H4 (cell line): Measurements from ENCODE around the gene CAV1. TPM values are rescaled to one million over a fixed set of nuclear protein-coding genes. Genes with fewer than 3 reads are reported as not detected.

ENCODE experiments used
- DNase-seq: peaks from one replicate; pipeline ENCODE4 v3.0.0-alpha.2; 2015; ENCODE audit warnings: low spot score
- total RNA-seq: library from RNA; depleted of rRNA; stranded (reverse); fragments of >200 nt; shearing (Covaris generic); gene quantifications from 2 replicates; pipeline ENCODE4 v1.2.3, GENCODE V29; 2014

The CAV1 gene
- total RNA-seq, 1 experiment from 2014 or later = 218 TPM

- no peak for DNase-seq
These were observed 5.4 kb downstream of the CAV1 start for GRCh38 chr7:116530107-116530820.

GRCh38 chr7:116532102-116532688, 7.4 kb downstream of the CAV1 start:
- DNase-seq = no peak

- DNase-seq = no peak
These were observed 10.0 kb downstream of the CAV1 start for GRCh38 chr7:116534790-116535189.

GRCh38 chr7:116535416-116535815, 10.6 kb downstream of the CAV1 start:
- no peak for DNase-seq

- no peak for DNase-seq
These were observed 13.3 kb downstream of the CAV1 start for GRCh38 chr7:116538138-116538537.

GRCh38 chr7:116539879-116540278, 15.0 kb downstream of the CAV1 start:
- no peak for DNase-seq

- DNase-seq = no peak
These were observed 15.9 kb downstream of the CAV1 start for GRCh38 chr7:116540743-116541142.

- DNase-seq = no peak
These were observed 17.1 kb downstream of the CAV1 start for GRCh38 chr7:116541951-116542350.

GRCh38 chr7:116542618-116543017, 17.8 kb downstream of the CAV1 start:
- DNase-seq = no peak

- DNase-seq = peak; percentile 59
These were observed 18.8 kb downstream of the CAV1 start for GRCh38 chr7:116543664-116544063.

GRCh38 chr7:116544487-116544886, 19.7 kb downstream of the CAV1 start:
- DNase-seq = no peak

GRCh38 chr7:116545411-116545993, 20.7 kb downstream of the CAV1 start:
- peak; percentile 68 for DNase-seq

- peak; percentile 72 for DNase-seq
These were observed 21.2 kb downstream of the CAV1 start for GRCh38 chr7:116546054-116546453.

GRCh38 chr7:116546916-116547315, 22.1 kb downstream of the CAV1 start:
- no peak for DNase-seq

- no peak for DNase-seq
These were observed 22.5 kb downstream of the CAV1 start for GRCh38 chr7:116547347-116547746.

- DNase-seq = no peak
These were observed 23.7 kb downstream of the CAV1 start for GRCh38 chr7:116548506-116548905.

GRCh38 chr7:116549370-116549769, 24.5 kb downstream of the CAV1 start:
- no peak for DNase-seq

GRCh38 chr7:116551692-116552091, 26.9 kb downstream of the CAV1 start:
- no peak for DNase-seq

- DNase-seq = peak; percentile 36
These were observed 27.8 kb downstream of the CAV1 start for GRCh38 chr7:116552602-116553001.

- no peak for DNase-seq
These were observed 28.5 kb downstream of the CAV1 start for GRCh38 chr7:116553168-116553964.

GRCh38 chr7:116554436-116554835, 29.6 kb downstream of the CAV1 start:
- DNase-seq = no peak

- no peak for DNase-seq
These were observed 30.1 kb downstream of the CAV1 start for GRCh38 chr7:116554911-116555310.
